Neural progenitor cell (in vitro differentiated cells): ENCODE data around the gene LRRN2. TPM values are rescaled to one million over a fixed set of nuclear protein-coding genes. Genes with fewer than 3 reads are reported as not detected.

Source experiments
- DNase-seq: peaks from one replicate; pipeline ENCODE4 v3.0.0-alpha.2; 2016; ENCODE audit warnings: low spot score
- H2AFZ ChIP-seq: fragments of 200-600 bp; sonication (generic); replicated peaks from 2 replicates; pipeline ENCODE4 v1.6.1; 2016; ENCODE audit warnings: antibody characterized with exemption
- H3F3A ChIP-seq: fragments of 200-600 bp; sonication (generic); 2 replicates; pipeline ENCODE4 v1.6.1; 2016; ENCODE audit warnings: antibody characterized with exemption, low read depth
- H3K27ac ChIP-seq: fragments of 200-600 bp; sonication (generic); 2 replicates; pipeline ENCODE4 v1.5.1; 2016; ENCODE audit warnings: mild to moderate bottlenecking
- H3K27me3 ChIP-seq: fragments of 200-600 bp; sonication (generic); 2 replicates; pipeline ENCODE4 v1.6.1; 2016; ENCODE audit warnings: mild to moderate bottlenecking, moderate library complexity
- H3K36me3 ChIP-seq: fragments of 200-600 bp; sonication (generic); 2 replicates; pipeline ENCODE4 v1.5.1; 2016
- H3K4me1 ChIP-seq: fragments of 200-600 bp; sonication (generic); 2 replicates; pipeline ENCODE4 v1.6.1; 2016; ENCODE audit warnings: mixed run types
- H3K4me2 ChIP-seq: fragments of 200-600 bp; sonication (generic); 2 replicates; pipeline ENCODE4 v1.6.1; 2016
- H3K4me3 ChIP-seq: fragments of 200-600 bp; sonication (generic); 2 replicates; pipeline ENCODE4 v1.5.1; 2016
- H3K79me2 ChIP-seq: fragments of 200-600 bp; sonication (generic); 2 replicates; pipeline ENCODE4 v1.6.1; 2016; ENCODE audit warnings: low read depth
- H3K9ac ChIP-seq: fragments of 200-600 bp; sonication (generic); 2 replicates; pipeline ENCODE4 v1.6.1; 2016
- H3K9me3 ChIP-seq: fragments of 200-600 bp; sonication (generic); 2 replicates; pipeline ENCODE4 v1.5.1; 2016; ENCODE audit warnings: low read depth
- H4K20me1 ChIP-seq: fragments of 200-600 bp; sonication (generic); 2 replicates; pipeline ENCODE4 v1.6.1; 2016; ENCODE audit warnings: low read depth
- H3K27ac Mint-ChIP-seq: 3 replicates; pipeline ENCODE4 v1.8.0; 2021; ENCODE audit warnings: mixed read lengths
- H3K27me3 Mint-ChIP-seq: 2 replicates; pipeline ENCODE4 v1.8.0; 2022; ENCODE audit warnings: low read depth, mild to moderate bottlenecking, inconsistent platforms, moderate library complexity, mixed read lengths; ENCODE audit not compliant: insufficient read depth
- H3K36me3 Mint-ChIP-seq: 3 replicates; pipeline ENCODE4 v1.8.0; 2021; ENCODE audit warnings: mixed read lengths
- H3K4me1 Mint-ChIP-seq: 3 replicates; pipeline ENCODE4 v1.8.0; 2021; ENCODE audit warnings: mixed read lengths
- H3K4me3 Mint-ChIP-seq: 3 replicates; pipeline ENCODE4 v1.8.0; 2021; ENCODE audit warnings: mild to moderate bottlenecking, moderate library complexity, mixed read lengths
- H3K9me3 Mint-ChIP-seq: 3 replicates; pipeline ENCODE4 v1.8.0; 2020; ENCODE audit warnings: mixed read lengths
- CTCF ChIP-seq: fragments of 200-600 bp; sonication (generic); IDR thresholded peaks from 2 replicates; pipeline ENCODE4 v1.5.1; 2017; ENCODE audit warnings: antibody characterized with exemption, mild to moderate bottlenecking
- EZH2 ChIP-seq: fragments of 200-600 bp; sonication (generic); IDR thresholded peaks from 2 replicates; pipeline ENCODE4 v1.6.1; 2017; ENCODE audit warnings: antibody characterized with exemption, mild to moderate bottlenecking, moderate library complexity
- EZH2phosphoT487 ChIP-seq: fragments of 200-600 bp; sonication (generic); IDR thresholded peaks from 2 replicates; pipeline ENCODE4 v1.6.1; 2017; ENCODE audit warnings: antibody characterized with exemption
- total RNA-seq: library from RNA; depleted of rRNA; stranded (reverse); fragments of >200 nt; gene quantifications from 2 replicates; pipeline ENCODE4 v1.2.3, GENCODE V29; 2015; ENCODE audit warnings: low replicate concordance

Gene LRRN2
- total RNA-seq, 1 donor from 2014 or later: 1.9 TPM

- Histone ChIP-seq H2AFZ (no peak overlapping the region), H3K4me2 (no peak overlapping the region), H3K27ac (no peak overlapping the region), H3F3A (peaks cover 4% of the 10 kb centered on the region), H3K27me3 (no peaks in the 10 kb centered on the region), H3K79me2 (no peaks in the 10 kb centered on the region), H3K9me3 (no peaks in the 10 kb centered on the region), H3K4me3 (no peak overlapping the region), H3K4me1 (peaks cover 7% of the 10 kb centered on the region), H4K20me1 (no peaks in the 10 kb centered on the region), H3K9ac (no peak overlapping the region), H3K36me3 (no peaks in the 10 kb centered on the region)
- Mint-ChIP-seq H3K27ac (no peak overlapping the region), H3K9me3 (peaks cover 4% of the 10 kb centered on the region), H3K4me1 (peaks cover 23% of the 10 kb centered on the region), H3K27me3 (peaks cover 11% of the 10 kb centered on the region), H3K36me3 (no peaks in the 10 kb centered on the region), H3K4me3 (no peak overlapping the region)
- TF ChIP-seq EZH2: no peak
- TF ChIP-seq EZH2phosphoT487: no peak
- TF ChIP-seq CTCF: no peak
- DNase-seq: no peak
Observed at GRCh38 chr1:204605791-204606190, 79.7 kb downstream of the LRRN2 start.

- no peak overlapping the region for H3K27ac ChIP-seq
- no peaks in the 10 kb centered on the region for H3K27me3 ChIP-seq
- no peak for DNase-seq
- no peaks in the 10 kb centered on the region for H3F3A ChIP-seq
- Mint-ChIP-seq H3K27ac (no peak overlapping the region), H3K4me1 (peaks cover 19% of the 10 kb centered on the region), H3K4me3 (no peak overlapping the region), H3K9me3 (peaks cover 4% of the 10 kb centered on the region), H3K36me3 (no peaks in the 10 kb centered on the region), H3K27me3 (peaks cover 14% of the 10 kb centered on the region)
- TF ChIP-seq CTCF (no peak), EZH2phosphoT487 (no peak), EZH2 (no peak)
- no peak overlapping the region for H3K9ac ChIP-seq
- no peak overlapping the region for H3K4me2 ChIP-seq
- no peaks in the 10 kb centered on the region for H3K36me3 ChIP-seq
- no peak overlapping the region for H2AFZ ChIP-seq
- H3K79me2 ChIP-seq: no peaks in the 10 kb centered on the region
- no peak overlapping the region for H3K4me3 ChIP-seq
- peaks cover 3% of the 10 kb centered on the region for H3K4me1 ChIP-seq
- H4K20me1 ChIP-seq: no peaks in the 10 kb centered on the region
- no peaks in the 10 kb centered on the region for H3K9me3 ChIP-seq
Observed at GRCh38 chr1:204602871-204603542, 82.5 kb downstream of the LRRN2 start.

- no peak overlapping the region for H3K27ac ChIP-seq
- H3K36me3 Mint-ChIP-seq: no peaks in the 10 kb centered on the region
Observed at GRCh38 chr1:204602111-204602579, 83.4 kb downstream of the LRRN2 start.

More at GRCh38 chr1:204602111-204602579, 83.4 kb downstream of the LRRN2 start:
- no peaks in the 10 kb centered on the region for H3K27me3 ChIP-seq
- no peaks in the 10 kb centered on the region for H4K20me1 ChIP-seq
- no peak overlapping the region for H3K4me3 ChIP-seq
- peaks cover 3% of the 10 kb centered on the region for H3K4me1 ChIP-seq
- peaks cover 14% of the 10 kb centered on the region for H3K27me3 Mint-ChIP-seq
- H3K4me1 Mint-ChIP-seq: peaks cover 16% of the 10 kb centered on the region
- H3F3A ChIP-seq: no peaks in the 10 kb centered on the region
- H3K36me3 ChIP-seq: no peaks in the 10 kb centered on the region
- no peak overlapping the region for H3K4me3 Mint-ChIP-seq
- no peak overlapping the region for H3K9ac ChIP-seq
- no peak overlapping the region for H3K4me2 ChIP-seq
- peaks cover 2% of the 10 kb centered on the region for H3K9me3 Mint-ChIP-seq
- H2AFZ ChIP-seq: no peak overlapping the region
- H3K9me3 ChIP-seq: no peaks in the 10 kb centered on the region
- TF ChIP-seq EZH2: no peak
- no peak for TF ChIP-seq CTCF
- no peak overlapping the region for H3K27ac Mint-ChIP-seq
- DNase-seq: no peak
- no peaks in the 10 kb centered on the region for H3K79me2 ChIP-seq
